ENCODE data around the gene SLC38A8.

- TF ChIP-seq CTCF (IDR thresholded peaks at IDR 0.05): no peak
- no peak for TF ChIP-seq EP300 (IDR thresholded peaks at IDR 0.05)
- TF ChIP-seq POLR2A (IDR thresholded peaks at IDR 0.05): no peak
Observed at GRCh38 chr16:84033251-84034195, 9.1 kb downstream of the SLC38A8 start.
